Camera-type eye (tissue), 1 donor: Measurements from ENCODE around the gene NXN. TPM values are rescaled to one million over a fixed set of nuclear protein-coding genes. Genes with fewer than 3 reads are reported as not detected.

Experiments used
- total RNA-seq: library from RNA; depleted of rRNA; stranded (reverse); fragments of >200 nt; gene quantifications from one replicate; pipeline ENCODE4 v1.2.3, GENCODE V29; 2014

Gene NXN
- total RNA-seq, result 70.3 TPM

DNA sequence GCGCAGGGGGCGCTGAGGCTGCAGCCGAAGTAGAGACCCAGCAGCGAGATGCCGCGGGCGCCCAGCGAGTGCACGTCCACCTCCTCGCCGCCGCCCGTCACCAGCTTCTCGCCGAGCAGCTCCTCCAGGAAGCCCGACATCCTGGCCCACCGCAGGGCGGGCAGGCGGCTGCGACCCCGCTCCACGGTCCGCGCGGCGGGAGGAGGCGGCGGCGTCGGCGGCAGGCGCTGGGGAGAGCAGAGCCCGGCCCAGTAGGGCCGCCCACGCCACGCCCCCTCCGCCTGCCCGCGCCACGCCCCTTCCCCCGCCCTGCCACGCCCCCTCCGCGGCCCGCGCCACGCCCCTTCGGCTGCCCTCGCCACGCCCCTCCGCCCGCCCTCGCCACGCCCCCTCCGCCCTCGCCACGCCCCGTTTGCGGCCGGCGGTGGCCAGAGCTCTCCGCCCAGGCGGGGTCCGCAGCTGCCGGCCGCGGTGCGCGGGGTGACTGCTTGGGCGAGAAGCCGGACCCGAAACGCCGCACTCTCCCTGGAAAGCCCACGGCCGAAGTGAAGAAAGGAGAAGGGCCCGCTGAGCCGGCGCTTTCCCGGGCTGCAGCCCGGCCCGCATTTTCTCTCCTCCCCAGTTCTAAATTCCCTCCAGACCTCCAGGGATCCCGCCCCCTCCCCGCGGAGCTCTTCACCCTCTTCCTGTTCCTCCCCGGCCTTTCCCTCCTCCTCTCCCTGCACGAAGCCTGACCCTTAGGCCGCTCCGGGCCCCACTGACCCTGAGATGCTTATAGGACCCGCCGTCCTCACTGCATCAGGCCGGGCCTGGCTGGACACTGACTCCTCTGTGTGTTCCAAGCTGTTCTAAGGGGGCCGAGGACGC lies at the start of gene NXN:
Gene NXN, minus strand, starts transcription at position 238 of the 867 bp plus-strand sequence.

DNA sequence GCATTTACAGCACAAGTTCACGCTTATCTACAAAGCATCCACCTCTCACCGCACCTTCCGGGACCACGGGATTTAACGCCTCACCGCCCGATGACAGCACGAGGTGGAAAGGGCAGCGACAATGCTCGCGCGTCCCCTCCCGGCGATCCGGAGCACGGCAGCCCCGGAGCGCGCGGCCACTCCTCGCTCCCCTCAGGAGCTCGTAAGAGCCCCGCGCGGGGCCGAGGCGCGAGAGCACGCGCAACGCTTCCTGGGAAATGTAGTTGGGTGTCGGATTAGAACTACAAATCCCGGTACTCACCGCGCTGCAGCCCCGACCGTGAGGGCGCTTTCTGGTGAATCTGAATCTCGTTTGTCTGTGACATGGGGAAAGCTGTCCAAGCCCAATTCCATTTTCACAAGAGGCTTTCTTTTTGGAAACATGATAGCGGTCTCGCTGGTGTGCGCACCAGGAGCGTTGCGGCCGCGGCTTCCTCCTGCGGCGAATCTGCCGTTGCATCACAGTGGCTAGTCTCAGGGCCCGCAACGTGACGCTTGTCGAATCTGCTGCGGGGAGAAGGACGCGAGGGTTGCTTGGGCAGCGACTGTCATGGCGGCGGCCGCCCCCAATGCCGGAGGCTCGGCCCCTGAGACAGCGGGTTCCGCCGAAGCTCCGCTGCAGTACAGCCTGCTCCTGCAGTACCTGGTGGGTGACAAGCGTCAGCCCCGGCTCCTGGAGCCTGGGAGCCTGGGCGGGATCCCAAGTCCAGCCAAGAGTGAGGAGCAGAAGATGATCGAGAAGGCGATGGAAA lies 17.2 kb upstream of the NXN start, which contains the start of gene TIMM22:
Gene TIMM22, plus strand, starts transcription at position 576 of the 791 bp plus-strand sequence. Its CDS starts 14 bp downstream, at position 590.

DNA sequence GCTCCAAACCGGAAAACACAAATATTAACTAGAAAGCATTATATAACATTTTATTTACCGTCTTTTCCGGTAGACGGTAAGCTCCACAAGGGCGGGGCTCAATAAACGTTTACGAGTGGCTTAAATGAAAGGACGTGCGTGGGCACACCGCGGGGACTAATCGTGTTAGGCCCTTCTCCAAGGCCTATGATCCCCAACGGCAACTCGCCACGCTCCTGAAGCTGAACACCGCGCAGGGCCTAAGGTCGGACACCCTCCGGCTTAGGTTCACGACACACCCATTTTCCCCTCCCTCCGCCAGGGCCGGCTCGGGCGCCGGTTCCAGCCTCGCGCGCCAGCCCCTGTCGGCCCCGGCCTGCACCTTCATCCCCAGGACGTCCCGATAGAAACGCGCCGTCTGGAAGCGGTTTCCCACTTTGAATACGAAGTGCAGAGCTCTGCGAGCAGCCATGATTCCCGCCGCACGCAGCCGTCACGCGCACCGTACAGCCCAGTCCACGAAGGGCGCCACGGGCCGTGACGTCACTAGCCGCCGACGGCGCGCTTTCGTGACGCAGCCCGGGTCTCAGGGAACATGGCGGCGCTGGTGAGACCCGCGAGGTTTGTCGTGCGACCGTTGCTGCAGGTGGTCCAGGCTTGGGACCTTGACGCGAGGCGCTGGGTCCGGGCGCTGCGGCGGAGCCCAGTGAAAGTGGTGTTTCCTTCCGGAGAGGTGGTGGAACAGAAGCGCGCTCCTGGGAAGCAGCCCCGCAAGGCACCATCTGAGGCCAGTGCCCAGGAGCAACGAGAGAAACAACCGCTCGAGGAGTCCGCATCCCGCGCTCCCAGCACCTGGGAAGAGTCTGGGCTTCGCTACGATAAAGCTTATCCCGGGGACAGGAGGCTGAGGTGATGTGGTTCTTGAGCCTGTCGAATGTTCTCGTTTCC lies 197.5 kb downstream of the NXN start, which contains the start of the genes GLOD4 and MRM3:
Gene GLOD4, minus strand, starts transcription at position 476 of the 927 bp plus-strand sequence. Its CDS starts 25 bp downstream, at position 451.
Gene MRM3, plus strand, starts transcription at position 549 of the 927 bp plus-strand sequence. Its CDS starts 26 bp downstream, at position 575.

DNA sequence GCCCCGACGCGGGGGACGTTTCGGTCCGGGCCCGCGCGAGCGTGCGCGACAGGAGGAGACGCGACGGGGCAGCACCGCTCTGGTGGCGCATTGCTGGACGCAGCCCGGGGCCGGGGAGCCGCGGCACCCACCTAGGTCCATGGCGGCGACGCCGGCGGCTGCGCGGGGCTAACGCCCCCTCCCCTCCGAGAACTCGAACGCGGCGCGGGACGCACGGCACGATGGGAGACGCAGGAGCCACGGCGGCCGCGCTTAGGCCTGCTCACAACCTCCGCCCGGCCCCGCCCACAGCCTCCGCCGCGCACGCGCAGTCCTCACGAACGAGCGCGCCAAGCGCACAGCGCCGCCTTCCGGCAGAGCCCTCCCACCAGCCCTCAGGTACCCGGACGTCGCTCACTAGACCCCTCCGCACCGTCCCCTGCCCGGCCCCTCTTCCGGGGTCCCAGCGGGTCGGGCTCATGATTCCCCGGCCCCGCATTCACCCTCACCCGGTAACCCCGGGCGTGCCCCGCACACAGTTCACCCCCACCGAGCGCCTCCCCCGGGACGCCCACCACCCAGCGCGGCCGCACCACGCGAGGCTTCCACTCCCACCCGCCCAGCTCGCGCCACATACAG lies 227.5 kb downstream of the NXN start, which contains the start of gene GEMIN4:
Gene GEMIN4, minus strand, starts transcription at position 263 of the 618 bp plus-strand sequence. Its CDS starts 122 bp downstream, at position 141.

Other genes with a start within 250 kb of the NXN start
- gene TLCD3A, start 247.2 kb downstream of the NXN start, total RNA-seq, result 14.9 TPM
- 18.7 TPM for gene GEMIN4, start 227.5 kb downstream of the NXN start, total RNA-seq
- 92.0 TPM for gene GLOD4, start 197.5 kb downstream of the NXN start, total RNA-seq
- gene MRM3, start 197.4 kb downstream of the NXN start, total RNA-seq, result 20.0 TPM
- gene TIMM22, start 17.4 kb upstream of the NXN start, total RNA-seq, result 16.9 TPM
- 105 TPM for gene ABR, start 200.2 kb upstream of the NXN start, total RNA-seq